Activated CD4-positive, alpha-beta memory T cell treated with anti-CD3 and anti-CD28 coated beads, Interleukin-2, amount 10 ng/mL, durations not matched to agents 7 days and 5 days (primary cell): ENCODE measurements around the gene BSG. TPM values are rescaled to one million over a fixed set of nuclear protein-coding genes. Genes with fewer than 3 reads are reported as not detected.
A peak's percentile ranks its signal among the peaks of the same experiment; 100 is the strongest.
"Not testable (repeated sequence)": the region's sequence is repeated elsewhere in the genome, so short reads cannot be mapped to it uniquely, and the experiment has no call there.

Experiments used
- CTCF ChIA-PET: fragments of 350-600 bp; sonication (Branson Sonifier 250); formaldehyde crosslinking; loops from one replicate; lab custom pipeline; 2021; ENCODE audit warnings: antibody characterized with exemption, inconsistent platforms; lab: Charles Lee
- POLR2A ChIA-PET: fragments of 350-600 bp; sonication (Branson Sonifier 250); formaldehyde crosslinking; loops from one replicate; lab custom pipeline; 2021; ENCODE audit warnings: antibody characterized with exemption; lab: Charles Lee
- DNase-seq: peaks from one replicate; pipeline ENCODE4 v3.0.0-alpha.2; 2020
- H3K27ac Mint-ChIP-seq: one replicate; pipeline ENCODE4 v1.8.0; 2021; ENCODE audit warnings: mild to moderate bottlenecking, mixed read lengths
- H3K27me3 Mint-ChIP-seq: one replicate; pipeline ENCODE4 v1.8.0; 2021; ENCODE audit warnings: mixed read lengths
- H3K36me3 Mint-ChIP-seq: one replicate; pipeline ENCODE4 v1.8.0; 2021; ENCODE audit warnings: low read depth, mixed read lengths
- H3K4me1 Mint-ChIP-seq: one replicate; pipeline ENCODE4 v1.8.0; 2021; ENCODE audit warnings: mixed read lengths
- H3K4me3 Mint-ChIP-seq: one replicate; pipeline ENCODE4 v1.8.0; 2021; ENCODE audit warnings: mild to moderate bottlenecking, mixed read lengths
- H3K9me3 Mint-ChIP-seq: one replicate; pipeline ENCODE4 v1.8.0; 2021; ENCODE audit warnings: mixed read lengths
- total RNA-seq, 2 experiments: library from RNA; stranded (reverse); gene quantifications; one replicate each; pipeline ENCODE4 v1.2.3, GENCODE V29; 2021

The BSG gene
- total RNA-seq, 2 experiments from 2014 or later, result 255 to 257 TPM

DNA sequence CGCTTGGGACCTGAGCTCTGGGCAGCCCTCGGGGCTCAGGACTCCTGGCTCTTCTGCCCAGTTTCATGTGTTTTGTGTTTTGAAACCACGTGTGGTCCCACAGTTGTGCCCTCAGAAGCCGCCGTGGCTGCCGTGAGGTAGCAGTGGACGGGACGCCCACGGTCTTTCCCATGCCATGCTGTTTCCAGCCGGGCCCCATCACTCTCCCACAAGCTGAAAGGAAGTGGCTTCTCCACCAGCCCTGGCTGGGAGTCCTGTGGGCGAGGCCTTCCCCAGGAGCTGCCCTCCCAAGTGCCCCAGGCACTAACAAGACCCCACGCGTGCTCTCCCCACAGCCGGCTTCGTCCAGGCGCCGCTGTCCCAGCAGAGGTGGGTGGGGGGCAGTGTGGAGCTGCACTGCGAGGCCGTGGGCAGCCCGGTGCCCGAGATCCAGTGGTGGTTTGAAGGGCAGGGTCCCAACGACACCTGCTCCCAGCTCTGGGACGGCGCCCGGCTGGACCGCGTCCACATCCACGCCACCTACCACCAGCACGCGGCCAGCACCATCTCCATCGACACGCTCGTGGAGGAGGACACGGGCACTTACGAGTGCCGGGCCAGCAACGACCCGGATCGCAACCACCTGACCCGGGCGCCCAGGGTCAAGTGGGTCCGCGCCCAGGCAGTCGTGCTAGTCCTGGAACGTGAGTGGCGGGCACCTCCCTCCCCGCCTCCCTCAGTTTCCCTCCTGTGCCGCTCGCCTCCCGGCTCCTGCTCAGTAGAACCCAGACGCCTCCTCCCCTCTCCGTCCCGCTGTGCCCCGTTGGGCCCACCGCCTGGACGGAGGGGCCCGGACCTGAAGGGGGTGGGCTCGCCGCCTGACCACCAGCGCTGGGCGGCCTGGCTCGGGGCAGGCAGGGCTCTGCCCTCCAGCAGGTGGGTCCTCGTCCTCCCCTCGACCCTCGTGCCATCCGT, 5.3 kb downstream of the BSG start:
- no peak overlapping the region for H3K4me3 Mint-ChIP-seq
- no peak for DNase-seq
- POLR2A ChIA-PET, result interaction anchor here (1.4 kb wide), 1 partner anchor 11 kb away, joined by 4 read pairs; no protein-coding TSS in a partner anchor
- no peaks in the 10 kb centered on the region for H3K9me3 Mint-ChIP-seq
- peaks cover 36% of the 10 kb centered on the region for H3K4me1 Mint-ChIP-seq
- no peaks in the 10 kb centered on the region for H3K27me3 Mint-ChIP-seq
- H3K36me3 Mint-ChIP-seq, result peaks cover 7% of the 10 kb centered on the region
- H3K27ac Mint-ChIP-seq, result no peak overlapping the region
- CTCF ChIA-PET, result interaction anchor here (1.9 kb wide), 1 partner anchor 9 kb away, joined by 6 read pairs; no protein-coding TSS in a partner anchor

DNA sequence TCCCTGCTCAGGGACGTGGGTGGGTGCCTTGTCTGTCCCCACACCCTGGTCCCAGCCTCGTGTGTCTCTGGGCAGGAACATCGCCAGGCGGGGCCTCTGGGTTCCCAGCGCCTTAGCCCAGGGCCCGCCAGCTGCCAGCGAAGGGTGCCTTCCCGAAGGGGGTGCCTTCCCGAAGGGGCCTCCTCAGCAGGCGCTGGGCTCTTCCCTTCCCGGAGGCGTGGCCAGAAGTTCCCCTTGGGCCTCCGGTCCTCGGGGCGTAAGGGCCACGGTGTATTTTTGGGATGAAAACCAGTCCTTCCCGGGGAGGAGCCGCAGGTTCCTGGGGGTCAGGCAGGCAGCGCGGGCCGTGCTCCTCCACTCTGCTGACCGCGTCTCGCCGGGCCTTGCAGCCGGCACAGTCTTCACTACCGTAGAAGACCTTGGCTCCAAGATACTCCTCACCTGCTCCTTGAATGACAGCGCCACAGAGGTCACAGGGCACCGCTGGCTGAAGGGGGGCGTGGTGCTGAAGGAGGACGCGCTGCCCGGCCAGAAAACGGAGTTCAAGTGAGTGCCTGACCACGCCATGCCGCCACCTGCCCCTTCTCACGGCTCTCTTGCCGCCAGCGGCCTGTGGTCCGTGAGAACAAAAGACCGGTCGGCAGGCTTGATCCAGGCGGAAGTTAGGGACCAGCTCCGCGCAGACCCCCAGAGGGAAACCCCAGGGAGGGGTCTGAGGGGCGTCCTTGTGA, 6.9 kb downstream of the BSG start:
- DNase-seq, result no peak
- Mint-ChIP-seq H3K4me1 (peaks cover 28% of the 10 kb centered on the region), H3K27ac (no peak overlapping the region), H3K27me3 (no peaks in the 10 kb centered on the region), H3K4me3 (no peak overlapping the region), H3K36me3 (peaks cover 7% of the 10 kb centered on the region), H3K9me3 (no peaks in the 10 kb centered on the region)
- CTCF ChIA-PET, result no interaction called here
- POLR2A ChIA-PET, result no interaction called here

DNA sequence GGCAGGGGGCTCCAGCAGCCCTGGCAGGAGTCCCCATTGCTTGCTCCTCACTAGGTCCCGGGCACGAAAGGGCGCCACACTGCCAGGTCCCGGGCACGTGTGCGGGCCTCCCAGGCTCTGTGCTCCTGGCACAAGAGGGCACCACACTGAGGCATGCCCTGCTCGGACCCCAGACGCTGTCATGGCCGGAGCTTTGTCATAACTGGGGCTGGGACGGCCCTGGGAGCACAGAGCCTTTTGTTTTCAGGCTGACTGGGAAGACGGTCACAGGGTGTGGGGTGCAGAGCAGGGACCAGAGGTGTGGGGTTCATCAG, 7.4 kb downstream of the BSG start:
- no peaks in the 10 kb centered on the region for H3K9me3 Mint-ChIP-seq
- POLR2A ChIA-PET, result no interaction called here

DNA sequence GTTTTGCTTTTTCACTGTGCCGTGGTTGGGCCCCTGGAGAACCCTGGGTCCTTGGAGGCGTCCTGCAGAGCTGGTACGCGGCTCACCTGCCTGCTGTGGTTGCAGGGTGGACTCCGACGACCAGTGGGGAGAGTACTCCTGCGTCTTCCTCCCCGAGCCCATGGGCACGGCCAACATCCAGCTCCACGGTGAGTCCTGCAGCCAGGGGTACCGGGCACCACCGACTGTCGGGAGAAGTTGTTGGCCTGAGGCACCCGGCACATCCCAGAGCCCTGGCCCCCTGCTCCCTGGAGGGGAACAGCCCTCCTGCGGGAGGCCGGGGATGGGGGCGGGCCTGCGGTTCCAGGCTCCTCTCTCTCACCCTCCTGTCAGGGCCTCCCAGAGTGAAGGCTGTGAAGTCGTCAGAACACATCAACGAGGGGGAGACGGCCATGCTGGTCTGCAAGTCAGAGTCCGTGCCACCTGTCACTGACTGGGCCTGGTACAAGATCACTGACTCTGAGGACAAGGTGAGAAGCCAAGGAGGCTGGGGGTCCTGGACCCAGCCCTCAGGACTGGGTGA, 8.0 kb downstream of the BSG start:
- Mint-ChIP-seq H3K9me3 (no peaks in the 10 kb centered on the region), H3K4me3 (no peak overlapping the region), H3K4me1 (peaks cover 18% of the 10 kb centered on the region), H3K36me3 (peaks cover 7% of the 10 kb centered on the region), H3K27ac (no peak overlapping the region), H3K27me3 (no peaks in the 10 kb centered on the region)
- ChIA-PET POLR2A (no interaction called here), CTCF (no interaction called here)
- DNase-seq, result no peak

More for the DNA sequence above, 7.4 kb downstream of the BSG start:
- H3K4me3 Mint-ChIP-seq, result no peak overlapping the region
- peaks cover 23% of the 10 kb centered on the region for H3K4me1 Mint-ChIP-seq
- no peak overlapping the region for H3K27ac Mint-ChIP-seq
- CTCF ChIA-PET, result no interaction called here
- DNase-seq, result no peak
- peaks cover 7% of the 10 kb centered on the region for H3K36me3 Mint-ChIP-seq
- H3K27me3 Mint-ChIP-seq, result no peaks in the 10 kb centered on the region

DNA sequence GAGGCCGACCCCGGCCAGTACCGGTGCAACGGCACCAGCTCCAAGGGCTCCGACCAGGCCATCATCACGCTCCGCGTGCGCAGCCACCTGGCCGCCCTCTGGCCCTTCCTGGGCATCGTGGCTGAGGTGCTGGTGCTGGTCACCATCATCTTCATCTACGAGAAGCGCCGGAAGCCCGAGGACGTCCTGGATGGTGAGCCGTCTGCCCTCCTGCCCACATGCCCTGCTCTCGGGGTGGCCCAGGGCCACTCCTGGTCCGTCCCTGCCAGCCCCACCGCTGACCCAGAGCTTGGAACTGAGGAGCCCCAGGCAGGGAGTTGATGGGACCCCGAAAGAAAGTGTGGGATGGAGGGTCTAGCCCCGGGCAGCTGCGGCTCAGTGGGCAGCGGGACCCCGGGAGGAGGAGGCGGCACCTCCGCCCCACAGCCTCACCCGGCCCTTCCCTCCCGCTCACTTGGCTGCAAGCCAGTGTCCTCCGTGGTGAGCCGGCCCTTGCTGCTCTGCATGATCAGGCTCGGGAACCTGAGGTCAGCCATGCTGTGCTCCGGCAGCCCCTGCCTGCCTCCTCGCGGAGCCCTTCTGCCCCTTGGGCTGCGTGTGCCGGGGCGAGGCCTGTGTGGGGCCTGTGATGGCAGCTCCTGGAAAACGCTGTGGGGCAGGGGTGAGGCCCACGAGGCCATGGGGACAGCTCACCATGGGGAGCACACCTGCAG, 9.2 kb downstream of the BSG start:
- DNase-seq, result no peak
- CTCF ChIA-PET, result no interaction called here
- H3K4me1 Mint-ChIP-seq, result peaks cover 10% of the 10 kb centered on the region

DNA sequence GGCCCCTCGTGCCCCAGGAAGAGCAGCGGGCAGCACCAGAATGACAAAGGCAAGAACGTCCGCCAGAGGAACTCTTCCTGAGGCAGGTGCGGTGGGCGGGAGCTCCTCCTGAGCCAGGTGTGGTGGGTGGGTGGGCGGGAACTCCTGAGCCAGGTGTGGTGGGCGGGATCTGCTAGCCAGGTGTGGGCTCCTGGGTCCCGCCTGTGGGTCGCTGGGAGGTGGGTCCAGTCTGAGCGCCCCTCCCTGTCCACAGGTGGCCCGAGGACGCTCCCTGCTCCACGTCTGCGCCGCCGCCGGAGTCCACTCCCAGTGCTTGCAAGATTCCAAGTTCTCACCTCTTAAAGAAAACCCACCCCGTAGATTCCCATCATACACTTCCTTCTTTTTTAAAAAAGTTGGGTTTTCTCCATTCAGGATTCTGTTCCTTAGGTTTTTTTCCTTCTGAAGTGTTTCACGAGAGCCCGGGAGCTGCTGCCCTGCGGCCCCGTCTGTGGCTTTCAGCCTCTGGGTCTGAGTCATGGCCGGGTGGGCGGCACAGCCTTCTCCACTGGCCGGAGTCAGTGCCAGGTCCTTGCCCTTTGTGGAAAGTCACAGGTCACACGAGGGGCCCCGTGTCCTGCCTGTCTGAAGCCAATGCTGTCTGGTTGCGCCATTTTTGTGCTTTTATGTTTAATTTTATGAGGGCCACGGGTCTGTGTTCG, 10.3 kb downstream of the BSG start:
- ChIA-PET CTCF (no interaction called here), POLR2A (no interaction called here)
- Mint-ChIP-seq H3K27ac (no peak overlapping the region), H3K27me3 (no peaks in the 10 kb centered on the region), H3K36me3 (peaks cover 7% of the 10 kb centered on the region), H3K9me3 (no peaks in the 10 kb centered on the region), H3K4me1 (peaks cover 2% of the 10 kb centered on the region), H3K4me3 (no peak overlapping the region)
- DNase-seq, result no peak

More for the DNA sequence above, 9.2 kb downstream of the BSG start:
- Mint-ChIP-seq H3K27ac (no peak overlapping the region), H3K4me3 (no peak overlapping the region), H3K36me3 (peaks cover 7% of the 10 kb centered on the region), H3K27me3 (no peaks in the 10 kb centered on the region), H3K9me3 (no peaks in the 10 kb centered on the region)
- POLR2A ChIA-PET, result no interaction called here

DNA sequence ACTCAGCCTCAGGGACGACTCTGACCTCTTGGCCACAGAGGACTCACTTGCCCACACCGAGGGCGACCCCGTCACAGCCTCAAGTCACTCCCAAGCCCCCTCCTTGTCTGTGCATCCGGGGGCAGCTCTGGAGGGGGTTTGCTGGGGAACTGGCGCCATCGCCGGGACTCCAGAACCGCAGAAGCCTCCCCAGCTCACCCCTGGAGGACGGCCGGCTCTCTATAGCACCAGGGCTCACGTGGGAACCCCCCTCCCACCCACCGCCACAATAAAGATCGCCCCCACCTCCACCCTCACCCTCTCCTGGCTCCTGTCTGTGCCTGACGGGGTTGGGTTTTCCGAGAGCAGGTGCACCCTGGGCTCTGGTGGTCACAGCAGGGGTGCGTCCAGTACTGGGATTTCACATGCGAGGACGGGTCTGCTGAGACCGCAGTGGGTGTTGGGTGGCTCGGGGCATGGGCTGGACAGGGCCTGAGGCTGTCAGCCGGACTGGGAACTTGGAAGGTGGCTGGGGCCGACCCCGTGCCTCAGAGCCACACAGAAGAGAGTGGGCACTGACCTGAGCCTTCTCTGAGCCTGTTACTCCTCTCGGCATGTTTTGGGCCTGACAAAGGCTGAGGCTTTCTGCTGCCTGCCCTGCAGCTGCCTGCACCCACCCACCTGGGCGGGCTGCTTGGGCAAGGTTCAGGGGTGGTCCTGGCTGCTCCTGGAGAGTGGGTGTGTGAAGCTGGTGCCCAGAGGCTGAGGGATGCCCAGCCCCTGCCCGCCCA, 11.0 kb downstream of the BSG start:
- ChIA-PET CTCF (interaction anchor here (0.7 to 1.7 kb wide), 6 partner anchors 9 to 78 kb away, joined by 3 to 6 read pairs (median 4); no protein-coding TSS in a partner anchor), POLR2A (interaction anchor here (1.5 to 1.7 kb wide), 2 partner anchors 10 to 77 kb away, joined by 4 to 6 read pairs; no protein-coding TSS in a partner anchor)
- peaks cover under 1% of the 10 kb centered on the region for H3K4me1 Mint-ChIP-seq
- no peak overlapping the region for H3K27ac Mint-ChIP-seq
- H3K4me3 Mint-ChIP-seq, result no peak overlapping the region
- no peak for DNase-seq
- peaks cover 6% of the 10 kb centered on the region for H3K36me3 Mint-ChIP-seq
- no peaks in the 10 kb centered on the region for H3K9me3 Mint-ChIP-seq
- peaks cover 4% of the 10 kb centered on the region for H3K27me3 Mint-ChIP-seq

DNA sequence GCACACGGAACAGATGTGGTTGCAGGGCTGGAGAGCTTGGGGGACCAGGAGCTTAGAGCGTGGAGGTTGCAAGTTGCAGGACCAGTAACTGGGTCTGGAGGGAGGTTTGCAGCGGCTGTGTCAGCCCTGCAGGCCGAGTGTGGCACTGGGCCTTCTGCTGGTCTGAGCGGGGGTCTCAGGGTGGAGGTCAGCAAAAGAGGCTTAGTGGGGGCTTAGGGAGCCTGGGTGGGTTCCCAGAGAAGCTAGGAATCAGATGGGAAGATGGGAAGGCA, 11.5 kb downstream of the BSG start:
- Mint-ChIP-seq H3K36me3 (peaks cover 6% of the 10 kb centered on the region), H3K27ac (no peak overlapping the region), H3K4me1 (peaks cover 1% of the 10 kb centered on the region), H3K27me3 (peaks cover 8% of the 10 kb centered on the region), H3K9me3 (no peaks in the 10 kb centered on the region), H3K4me3 (no peak overlapping the region)
- CTCF ChIA-PET, result interaction anchor here (0.7 to 1.7 kb wide), 8 partner anchors 9 to 150 kb away, joined by 3 to 6 read pairs (median 4); no protein-coding TSS in a partner anchor
- POLR2A ChIA-PET, result interaction anchor here (1.2 to 1.7 kb wide), 3 partner anchors 10 to 76 kb away, joined by 4 to 6 read pairs (median 4); no protein-coding TSS in a partner anchor
- DNase-seq, result no peak

DNA sequence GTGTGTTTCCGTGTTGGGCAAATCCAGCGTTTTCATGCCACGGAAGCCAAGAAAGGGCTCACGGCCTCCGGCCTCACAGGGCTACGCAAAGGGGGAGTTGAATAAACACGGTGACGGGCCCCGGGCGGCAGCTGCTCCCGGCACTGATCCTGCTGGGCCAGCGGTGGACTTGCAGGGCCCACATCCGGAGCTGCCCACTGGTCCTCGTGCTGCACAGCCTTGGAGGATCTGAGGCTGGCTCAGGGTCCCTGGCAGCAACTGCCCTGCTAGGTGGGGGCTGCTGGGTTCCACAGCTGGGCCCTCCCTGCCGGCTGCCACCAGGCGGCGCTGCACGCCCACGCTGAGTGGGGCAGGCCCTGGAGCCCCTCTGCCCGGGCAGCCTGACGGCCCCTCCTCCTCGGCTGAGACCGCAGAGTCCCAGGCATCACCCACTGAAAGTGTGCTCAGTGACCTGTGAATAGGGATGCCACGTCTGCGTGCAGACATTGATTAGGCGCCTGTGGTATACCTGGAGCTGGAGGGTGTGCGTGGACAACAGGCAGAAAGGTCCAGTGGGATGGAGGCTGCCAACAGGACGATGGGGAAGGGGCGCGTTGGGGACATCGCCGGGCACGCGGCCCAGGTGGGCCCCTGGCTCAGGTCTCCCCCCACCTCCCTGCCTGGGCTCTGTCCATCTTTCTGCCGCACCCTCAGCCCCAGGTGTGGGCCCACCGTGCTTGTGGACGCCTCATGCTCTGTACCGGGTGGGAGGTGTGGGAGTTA, 12.0 kb downstream of the BSG start:
- peaks cover 3% of the 10 kb centered on the region for H3K4me1 Mint-ChIP-seq
- peak; percentile 68 for DNase-seq
- no peak overlapping the region for H3K27ac Mint-ChIP-seq
- peaks cover 6% of the 10 kb centered on the region for H3K36me3 Mint-ChIP-seq
- POLR2A ChIA-PET, result interaction anchor here (1.2 to 1.7 kb wide), 3 partner anchors 10 to 75 kb away, joined by 4 to 6 read pairs (median 4); no protein-coding TSS in a partner anchor
- H3K27me3 Mint-ChIP-seq, result peaks cover 11% of the 10 kb centered on the region
- no peaks in the 10 kb centered on the region for H3K9me3 Mint-ChIP-seq
- CTCF ChIA-PET, result interaction anchor here (0.7 to 1.7 kb wide), 9 partner anchors 8 to 150 kb away, joined by 3 to 6 read pairs (median 4); no protein-coding TSS in a partner anchor
- H3K4me3 Mint-ChIP-seq, result no peak overlapping the region

DNA sequence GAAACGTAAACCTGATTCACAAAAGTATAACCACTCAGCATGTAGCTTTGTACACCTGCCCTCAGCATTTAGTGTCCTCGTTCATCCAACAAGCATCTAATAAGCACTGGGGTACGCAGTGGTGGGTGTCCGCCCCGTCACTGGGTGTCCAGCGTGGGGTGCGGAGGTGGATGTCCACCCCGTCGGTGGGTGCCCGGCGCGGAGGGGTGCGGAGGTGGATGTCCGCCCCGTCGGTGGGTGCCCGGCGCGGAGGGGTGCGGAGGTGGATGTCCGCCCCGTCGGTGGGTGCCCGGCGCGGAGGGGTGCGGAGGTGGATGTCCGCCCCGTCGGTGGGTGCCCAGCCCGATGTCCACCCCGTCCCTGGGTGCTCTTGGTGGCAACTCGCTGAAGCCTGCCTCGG, 12.8 kb downstream of the BSG start:
- not testable (repeated sequence) for DNase-seq, H3K36me3 Mint-ChIP-seq, H3K4me3 Mint-ChIP-seq, H3K9me3 Mint-ChIP-seq, H3K27ac Mint-ChIP-seq, H3K4me1 Mint-ChIP-seq
- ChIA-PET POLR2A (interaction anchor here (1.2 to 1.7 kb wide), 2 partner anchors 11 to 75 kb away, joined by 4 to 6 read pairs; no protein-coding TSS in a partner anchor), CTCF (interaction anchor here (1.0 to 1.7 kb wide), 6 partner anchors 9 to 149 kb away, joined by 3 to 6 read pairs (median 4); no protein-coding TSS in a partner anchor)
- peaks cover 11% of the 10 kb centered on the region for H3K27me3 Mint-ChIP-seq
